Liver (tissue), 10 donors: Measurements from ENCODE around the gene R3HDM1. TPM values are rescaled to one million over a fixed set of nuclear protein-coding genes. Genes with fewer than 3 reads are reported as not detected.

Experiments used
- DNase-seq: peaks from one replicate; pipeline ENCODE4 v3.0.0-alpha.2; 2017; ENCODE audit warnings: low spot score
- H3K27ac ChIP-seq, 2 donors: one replicate each; pipeline ENCODE4 v1.7.0; 2013; ENCODE audit warnings: inconsistent platforms in 2 of 2, low read length in 2 of 2, control low read depth in 1 of 2, low read depth in 1 of 2, mild to moderate bottlenecking in 1 of 2
- H3K27me3 ChIP-seq, 4 donors: one replicate each; pipeline versions ENCODE4 v1.6.1 to v1.7.0; 2013; ENCODE audit warnings: low read length in 3 of 4, inconsistent platforms in 1 of 4, mild to moderate bottlenecking in 1 of 4, moderate library complexity in 1 of 4; ENCODE audit not compliant: control insufficient read depth in 4 of 4, insufficient read depth in 4 of 4
- H3K36me3 ChIP-seq, 4 donors: one replicate each; pipeline versions ENCODE4 v1.6.1 to v1.7.0; 2013; ENCODE audit warnings: low read length in 3 of 4, mild to moderate bottlenecking in 3 of 4, low read depth in 1 of 4, moderate library complexity in 1 of 4; ENCODE audit not compliant: control insufficient read depth in 4 of 4, insufficient read depth in 3 of 4
- H3K4me1 ChIP-seq, 4 donors: one replicate each; pipeline versions ENCODE4 v1.6.1 to v1.7.0; 2013; ENCODE audit warnings: low read length in 3 of 4, mild to moderate bottlenecking in 3 of 4, moderate library complexity in 1 of 4; ENCODE audit not compliant: control insufficient read depth in 4 of 4, insufficient read depth in 4 of 4
- H3K4me3 ChIP-seq, 3 donors: one replicate each; pipeline versions ENCODE4 v1.6.1 to v1.7.0; 2013; ENCODE audit warnings: low read length in 3 of 3, control low read depth in 1 of 3, low read depth in 1 of 3, mild to moderate bottlenecking in 1 of 3
- H3K9ac ChIP-seq, 2 donors: one replicate each; pipeline ENCODE4 v1.7.0; 2013; ENCODE audit warnings: low read length in 2 of 2, mild to moderate bottlenecking in 2 of 2, moderate library complexity in 2 of 2, control low read depth in 1 of 2, low read depth in 1 of 2
- H3K9me3 ChIP-seq, 4 donors: one replicate each; pipeline versions ENCODE4 v1.6.1 to v1.7.0; 2013; ENCODE audit warnings: low read length in 3 of 4; ENCODE audit not compliant: control insufficient read depth in 4 of 4
- JUND ChIP-seq, 2 donors: IDR thresholded peaks; 2 replicates each; pipeline ENCODE4 v1.6.1; 2016; ENCODE audit warnings: antibody characterized with exemption in 2 of 2
- MAX ChIP-seq: IDR thresholded peaks from 2 replicates; pipeline ENCODE4 v1.6.1; 2016; ENCODE audit warnings: antibody characterized with exemption
- NR2F2 ChIP-seq: IDR thresholded peaks from 2 replicates; pipeline ENCODE4 v1.6.1; 2016; ENCODE audit warnings: antibody characterized with exemption
- SP1 ChIP-seq: IDR thresholded peaks from 2 replicates; pipeline ENCODE4 v1.6.1; 2018; ENCODE audit warnings: antibody characterized with exemption, mild to moderate bottlenecking
- TAF1 ChIP-seq: conservative IDR thresholded peaks from 2 replicates; pipeline ENCODE4 v1.6.1; 2016; ENCODE audit warnings: antibody characterized with exemption, mild to moderate bottlenecking
- polyA plus RNA-seq, 2 donors: library from polyadenylated mRNA; stranded (reverse) in 1 of 2; unstranded in 1 of 2; fragments of 200-250 nt in 1 of 2; fragments of >200 nt in 1 of 2; fragmentation: Nextera tagmentation in 1 of 2; extraction: Ambion mirVana in 1 of 2; gene quantifications; one replicate each; pipeline versions ENCODE4 v1.2.1 to v1.2.3, GENCODE V29; 2013 to 2015
- small RNA-seq: library from RNA; depleted of rRNA; stranded (forward); fragments of <200 nt; gene quantifications from one replicate; pipeline ENCODE3, GENCODE V24; 2014
- total RNA-seq, 2 donors: library from RNA; depleted of rRNA; stranded (reverse); fragments of >200 nt; gene quantifications; one replicate each; pipeline ENCODE4 v1.2.3, GENCODE V29; 2014
- TF ChIP-seq, protein P1 (sequence below): IDR thresholded peaks from 2 replicates; pipeline ENCODE4 v1.6.1; 2016; ENCODE audit warnings: antibody characterized with exemption
- donor health status: healthy.
- donor health status: healthy.
- donor health status: healthy.
- donor health status: healthy.
- donor health status: healthy.

The R3HDM1 gene
- total and polyA plus RNA-seq, 4 donors: 6.0 to 10.0 (median 8.8) TPM

DNA sequence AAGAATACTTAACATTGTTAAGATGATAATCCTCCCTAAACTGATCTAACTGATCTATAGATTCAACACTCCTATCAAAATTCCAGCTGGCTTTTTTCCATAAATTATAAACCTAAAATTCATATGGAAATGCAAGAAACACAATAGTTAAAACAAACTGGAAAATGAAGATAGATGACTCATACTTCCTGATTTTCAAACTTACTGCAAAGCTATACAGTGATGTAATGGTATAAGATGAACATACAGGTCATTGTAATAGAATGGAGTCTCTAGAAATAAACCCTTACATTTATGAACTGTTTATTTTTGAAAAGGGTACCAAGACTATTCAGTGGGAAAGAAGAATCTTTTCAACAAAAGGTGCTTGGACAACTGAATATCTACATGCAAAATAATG lies 242.6 kb downstream of the R3HDM1 start:
- Histone ChIP-seq H3K4me1 (peaks cover 4 to 13% (median 9%) of the 10 kb centered on the region in 4 donors), H3K27me3 (no peaks in the 10 kb centered on the region), H3K9ac (no peak overlapping the region), H3K36me3 (peaks cover 22 to 65% (median 60%) of the 10 kb centered on the region in 4 donors), H3K4me3 (no peak overlapping the region), H3K27ac (no peak overlapping the region), H3K9me3 (no peaks in the 10 kb centered on the region)
- TF ChIP-seq NR2F2 (no peak), SP1 (no peak), TAF1 (no peak), MAX (no peak), JUND (IDR thresholded peaks at IDR 0.05) (no peak)
- TF ChIP-seq, protein P1, sequence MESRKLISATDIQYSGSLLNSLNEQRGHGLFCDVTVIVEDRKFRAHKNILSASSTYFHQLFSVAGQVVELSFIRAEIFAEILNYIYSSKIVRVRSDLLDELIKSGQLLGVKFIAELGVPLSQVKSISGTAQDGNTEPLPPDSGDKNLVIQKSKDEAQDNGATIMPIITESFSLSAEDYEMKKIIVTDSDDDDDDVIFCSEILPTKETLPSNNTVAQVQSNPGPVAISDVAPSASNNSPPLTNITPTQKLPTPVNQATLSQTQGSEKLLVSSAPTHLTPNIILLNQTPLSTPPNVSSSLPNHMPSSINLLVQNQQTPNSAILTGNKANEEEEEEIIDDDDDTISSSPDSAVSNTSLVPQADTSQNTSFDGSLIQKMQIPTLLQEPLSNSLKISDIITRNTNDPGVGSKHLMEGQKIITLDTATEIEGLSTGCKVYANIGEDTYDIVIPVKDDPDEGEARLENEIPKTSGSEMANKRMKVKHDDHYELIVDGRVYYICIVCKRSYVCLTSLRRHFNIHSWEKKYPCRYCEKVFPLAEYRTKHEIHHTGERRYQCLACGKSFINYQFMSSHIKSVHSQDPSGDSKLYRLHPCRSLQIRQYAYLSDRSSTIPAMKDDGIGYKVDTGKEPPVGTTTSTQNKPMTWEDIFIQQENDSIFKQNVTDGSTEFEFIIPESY: no peak
- DNase-seq: no peak

Small RNA genes lying within 50 kb of the gene (small RNA-seq; reads per million reads assigned to genes)
- gene MIR128-1: 11.5 reads per million, percentile 95 among the genes with 10 or more reads in this experiment
- gene RNU6-512P: not detected

Other genes with a start within 250 kb of the R3HDM1 start
- gene ZRANB3, start 266 bp upstream of the R3HDM1 start, total RNA-seq: 1 to 10 TPM; 5.7 to 7.2 TPM
- gene ZRANB3, start 266 bp upstream of the R3HDM1 start, polyA plus RNA-seq: 1 to 10 TPM; 2.5 TPM
- 10 to 100 TPM; 50.9 to 83.9 TPM for gene UBXN4, start 210.4 kb downstream of the R3HDM1 start, total RNA-seq
- 100 to 1,000 TPM in 1 of 2 donors, 10 to 100 TPM in 1; 46.5 to 172 TPM for gene UBXN4, start 210.4 kb downstream of the R3HDM1 start, polyA plus RNA-seq